ENCODE results near the gene CENPN.

CENPN gene

DNA sequence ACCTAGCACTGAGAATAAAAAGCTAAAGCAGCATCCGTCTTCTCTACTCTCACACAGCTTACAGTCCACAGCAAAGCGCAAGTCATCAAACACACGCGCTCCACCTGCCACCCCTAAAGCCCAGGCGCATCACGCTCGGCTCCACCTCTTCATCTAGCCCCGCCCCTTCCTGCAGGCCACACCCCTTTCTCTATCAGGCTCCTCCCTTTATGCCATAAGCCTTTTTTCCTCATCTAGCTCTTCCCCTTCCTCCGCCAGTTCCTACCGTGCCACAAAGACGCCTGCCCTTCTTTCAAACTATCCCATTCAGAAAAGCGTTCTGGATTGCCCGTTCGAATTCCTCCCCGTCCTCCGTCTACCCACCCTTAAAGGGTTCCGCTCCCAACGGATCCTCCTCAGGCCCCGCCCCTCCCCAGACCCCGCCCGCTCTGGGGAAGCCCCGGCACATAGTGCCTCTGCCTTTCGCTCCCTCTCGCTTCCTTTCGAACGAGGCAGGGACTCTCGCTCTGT lies 69.6 kb downstream of the CENPN start:
- TF ChIP-seq, protein P1, sequence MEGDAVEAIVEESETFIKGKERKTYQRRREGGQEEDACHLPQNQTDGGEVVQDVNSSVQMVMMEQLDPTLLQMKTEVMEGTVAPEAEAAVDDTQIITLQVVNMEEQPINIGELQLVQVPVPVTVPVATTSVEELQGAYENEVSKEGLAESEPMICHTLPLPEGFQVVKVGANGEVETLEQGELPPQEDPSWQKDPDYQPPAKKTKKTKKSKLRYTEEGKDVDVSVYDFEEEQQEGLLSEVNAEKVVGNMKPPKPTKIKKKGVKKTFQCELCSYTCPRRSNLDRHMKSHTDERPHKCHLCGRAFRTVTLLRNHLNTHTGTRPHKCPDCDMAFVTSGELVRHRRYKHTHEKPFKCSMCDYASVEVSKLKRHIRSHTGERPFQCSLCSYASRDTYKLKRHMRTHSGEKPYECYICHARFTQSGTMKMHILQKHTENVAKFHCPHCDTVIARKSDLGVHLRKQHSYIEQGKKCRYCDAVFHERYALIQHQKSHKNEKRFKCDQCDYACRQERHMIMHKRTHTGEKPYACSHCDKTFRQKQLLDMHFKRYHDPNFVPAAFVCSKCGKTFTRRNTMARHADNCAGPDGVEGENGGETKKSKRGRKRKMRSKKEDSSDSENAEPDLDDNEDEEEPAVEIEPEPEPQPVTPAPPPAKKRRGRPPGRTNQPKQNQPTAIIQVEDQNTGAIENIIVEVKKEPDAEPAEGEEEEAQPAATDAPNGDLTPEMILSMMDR (IDR thresholded peaks at IDR 0.05) = no peak
- H3K27me3 ChIP-seq = no peaks in the 10 kb centered on the region
- no peaks in the 10 kb centered on the region for H3K36me3 ChIP-seq
- peak; percentile 88 to 91 for DNase-seq
- no peaks in the 10 kb centered on the region for H3K9me3 ChIP-seq
- H3K4me3 ChIP-seq = peak overlapping the region; percentile 63 to 69
- intact Hi-C loops (cut with DNase I; ENCODE audit: low total_unique reads) = loop anchor here (2.0 kb wide), 2 partner anchors 20 to 70 kb away; partner anchors contain the start of genes CENPN, CMC2 and GCSH
- H3K27ac ChIP-seq = peak overlapping the region; percentile 96 to 97
- peaks cover 0 to 11% (median 4%) of the 10 kb centered on the region in 4 donors for H3K4me1 ChIP-seq

DNA sequence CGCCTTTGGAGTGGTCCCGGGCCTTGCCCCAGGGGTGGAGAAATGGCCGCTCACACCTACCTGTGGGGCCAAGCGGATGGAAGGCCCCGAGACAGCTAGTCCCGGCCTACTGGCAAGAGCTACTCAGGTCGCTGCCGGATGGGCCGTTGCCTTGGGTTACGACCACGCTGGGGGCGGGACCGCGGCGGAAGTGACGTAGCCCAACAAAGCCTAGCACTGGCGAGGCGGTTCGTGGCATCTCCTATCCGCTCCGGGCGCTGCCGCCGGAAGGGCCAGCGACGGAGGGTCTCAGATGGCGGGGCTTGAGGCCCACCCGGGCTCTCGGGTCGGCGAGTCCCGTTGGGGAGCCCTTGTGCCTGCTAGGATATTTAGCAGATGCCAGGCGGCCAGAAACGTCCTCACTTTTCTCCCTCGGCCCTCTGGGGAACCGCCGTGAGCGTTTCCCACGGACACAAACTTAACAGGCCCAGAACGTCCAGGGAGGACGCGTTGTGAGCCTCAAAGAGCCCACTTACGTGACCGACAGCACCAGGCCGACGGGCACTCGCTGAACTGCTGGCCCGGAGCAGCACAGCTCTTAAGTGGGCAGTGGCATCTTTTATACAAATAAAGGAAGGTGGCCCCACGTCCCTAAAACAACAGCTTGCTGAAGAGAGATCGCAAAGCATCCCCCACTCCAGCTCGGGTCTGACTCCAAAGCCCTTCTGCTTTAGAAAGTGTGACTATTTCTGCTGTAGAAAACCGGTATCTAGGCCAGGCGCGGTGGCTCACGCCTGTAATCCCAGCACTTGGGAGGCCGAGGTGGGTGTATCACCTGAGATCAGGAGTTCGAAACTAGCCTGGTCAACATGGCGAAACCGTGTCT lies 70.3 kb downstream of the CENPN start, which contains the start of gene C16orf46:
Gene C16orf46 (minus strand): TSS at position 163 of the 865 bp plus-strand sequence. CDS start 13,283 bp downstream, outside the sequence.
- H3K27me3 ChIP-seq = no peaks in the 10 kb centered on the region
- intact Hi-C loops (cut with DNase I; ENCODE audit: low total_unique reads) = loop anchor here (2.0 kb wide), 2 partner anchors 19 to 71 kb away; partner anchors contain the start of genes CENPN, CMC2 and GCSH
- peaks cover 0 to 11% (median 4%) of the 10 kb centered on the region in 4 donors for H3K4me1 ChIP-seq
- no peaks in the 10 kb centered on the region for H3K36me3 ChIP-seq
- no peaks in the 10 kb centered on the region for H3K9me3 ChIP-seq
- peak within 1 kb of the TSS; percentile 96 to 97 for H3K27ac ChIP-seq
- peak within 1 kb of the TSS; percentile 63 to 69 for H3K4me3 ChIP-seq
- DNase-seq = peak; percentile 96 to 99
- TF ChIP-seq, protein P1 (IDR thresholded peaks at IDR 0.05) = no peak

DNA sequence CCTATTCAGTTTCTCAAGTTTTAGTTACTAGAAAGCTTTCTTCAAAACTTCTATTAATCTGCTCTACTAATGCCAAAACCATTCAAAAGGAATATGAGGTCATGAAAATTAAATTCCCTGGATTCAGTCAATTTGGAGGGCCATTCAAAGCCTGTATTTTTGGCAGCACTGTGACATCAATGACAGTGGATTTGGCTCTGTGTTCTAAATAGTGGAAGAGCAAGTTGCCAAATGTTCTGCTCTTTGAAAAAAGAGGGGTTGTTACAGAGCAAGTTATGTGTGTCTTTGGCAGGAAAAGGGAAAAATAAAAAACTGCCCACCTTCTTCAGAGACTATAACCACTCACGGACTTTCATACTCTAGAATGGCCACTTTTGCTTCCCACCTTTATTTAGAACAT lies 73.2 kb downstream of the CENPN start:
- no peak for DNase-seq
- peaks cover 0 to 12% (median 10%) of the 10 kb centered on the region in 3 donors for H3K36me3 ChIP-seq
- peaks cover 0 to 11% (median 4%) of the 10 kb centered on the region in 4 donors for H3K4me1 ChIP-seq
- TF ChIP-seq, protein P1 (IDR thresholded peaks at IDR 0.05) = no peak
- H3K27me3 ChIP-seq = no peaks in the 10 kb centered on the region
- no peak overlapping the region for H3K4me3 ChIP-seq
- H3K27ac ChIP-seq = no peak overlapping the region
- intact Hi-C loops (cut with DNase I; ENCODE audit: low total_unique reads) = loop anchor here (10.0 kb wide), 1 partner anchor 45 kb away; the partner anchor contains the start of gene ATMIN
- H3K9me3 ChIP-seq = no peaks in the 10 kb centered on the region

DNA sequence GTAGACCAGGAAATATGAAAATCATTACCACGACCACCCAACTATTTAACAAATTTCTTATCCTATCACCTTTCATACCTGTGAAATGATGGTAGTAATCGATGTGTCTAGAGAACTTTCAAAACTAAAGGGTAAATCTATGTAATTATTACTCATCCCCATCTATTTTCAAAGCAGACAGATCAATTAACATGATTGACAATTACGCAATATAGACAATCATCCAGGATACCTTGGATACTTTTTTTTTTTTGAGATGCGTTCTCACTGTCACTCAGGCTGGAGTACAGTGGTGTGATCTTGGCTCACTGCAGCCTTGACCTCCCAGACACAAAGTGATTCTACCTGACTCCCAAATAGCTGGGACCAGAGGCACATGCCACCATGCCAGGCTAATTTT lies 74.0 kb downstream of the CENPN start:
- H3K4me3 ChIP-seq = no peak overlapping the region
- DNase-seq = no peak
- no peaks in the 10 kb centered on the region for H3K27me3 ChIP-seq
- no peak overlapping the region for H3K27ac ChIP-seq
- intact Hi-C loops (cut with DNase I; ENCODE audit: low total_unique reads) = loop anchor here (10.0 kb wide), 1 partner anchor 46 kb away; the partner anchor contains the start of gene ATMIN
- H3K4me1 ChIP-seq = peaks cover 0 to 10% (median 4%) of the 10 kb centered on the region in 4 donors
- peaks cover 0 to 12% (median 10%) of the 10 kb centered on the region in 3 donors for H3K36me3 ChIP-seq
- TF ChIP-seq, protein P1 (IDR thresholded peaks at IDR 0.05) = no peak
- H3K9me3 ChIP-seq = no peaks in the 10 kb centered on the region

Data from tibial artery (tissue), 4 donors.